ENCODE measurements around the gene TMEM38B. TPM values are rescaled to one million over a fixed set of nuclear protein-coding genes. Genes with fewer than 3 reads are reported as not detected.

Gene TMEM38B
- total RNA-seq, 1 donor from 2014 or later: 144 TPM

GRCh38 chr9:105681313-105681712 lies 13.0 kb upstream of the TMEM38B start:
- Histone ChIP-seq H3K27ac (ENCODE audit: low read depth, low read length) (no peak overlapping the region), H3K36me3 (ENCODE audit: control insufficient read depth in 3 of 3, insufficient read depth in 3 of 3, low read length in 3 of 3) (no peaks in the 10 kb centered on the region), H3K27me3 (ENCODE audit: control insufficient read depth in 3 of 3, insufficient read depth in 3 of 3, low read length in 3 of 3) (no peaks in the 10 kb centered on the region), H3K4me1 (ENCODE audit: control insufficient read depth in 3 of 3, insufficient read depth in 3 of 3, low read length in 3 of 3) (peaks cover 5 to 11% (median 9%) of the 10 kb centered on the region in 3 donors), H3K9ac (ENCODE audit: low read depth in 1 of 3, low read length in 3 of 3) (no peak overlapping the region), H3K9me3 (ENCODE audit: control insufficient read depth in 3 of 3, low read length in 3 of 3) (no peaks in the 10 kb centered on the region), H3K4me3 (ENCODE audit: low read length in 3 of 3) (no peak overlapping the region)

GRCh38 chr9:105681724-105682123 lies 12.6 kb upstream of the TMEM38B start:
- peaks cover 5 to 11% (median 9%) of the 10 kb centered on the region in 3 donors for H3K4me1 ChIP-seq (ENCODE audit: control insufficient read depth in 3 of 3, insufficient read depth in 3 of 3, low read length in 3 of 3)
- H3K4me3 ChIP-seq (ENCODE audit: low read length in 3 of 3): no peak overlapping the region
- no peaks in the 10 kb centered on the region for H3K9me3 ChIP-seq (ENCODE audit: control insufficient read depth in 3 of 3, low read length in 3 of 3)
- no peak overlapping the region for H3K9ac ChIP-seq (ENCODE audit: low read depth in 1 of 3, low read length in 3 of 3)
- no peak overlapping the region for H3K27ac ChIP-seq (ENCODE audit: low read depth, low read length)
- no peaks in the 10 kb centered on the region for H3K36me3 ChIP-seq (ENCODE audit: control insufficient read depth in 3 of 3, insufficient read depth in 3 of 3, low read length in 3 of 3)
- H3K27me3 ChIP-seq (ENCODE audit: control insufficient read depth in 3 of 3, insufficient read depth in 3 of 3, low read length in 3 of 3): no peaks in the 10 kb centered on the region

- Histone ChIP-seq H3K36me3 (ENCODE audit: control insufficient read depth in 3 of 3, insufficient read depth in 3 of 3, low read length in 3 of 3) (no peaks in the 10 kb centered on the region), H3K9ac (ENCODE audit: low read depth in 1 of 3, low read length in 3 of 3) (no peak overlapping the region), H3K9me3 (ENCODE audit: control insufficient read depth in 3 of 3, low read length in 3 of 3) (no peaks in the 10 kb centered on the region), H3K27ac (ENCODE audit: low read depth, low read length) (peak overlapping the region; percentile 78), H3K27me3 (ENCODE audit: control insufficient read depth in 3 of 3, insufficient read depth in 3 of 3, low read length in 3 of 3) (no peaks in the 10 kb centered on the region), H3K4me3 (ENCODE audit: low read length in 3 of 3) (no peak overlapping the region), H3K4me1 (ENCODE audit: control insufficient read depth in 3 of 3, insufficient read depth in 3 of 3, low read length in 3 of 3) (peaks cover 5 to 11% (median 7%) of the 10 kb centered on the region in 3 donors)
Measured at GRCh38 chr9:105683688-105684275, 10.6 kb upstream of the TMEM38B start.

GRCh38 chr9:105686936-105687335 lies 7.4 kb upstream of the TMEM38B start:
- H3K36me3 ChIP-seq (ENCODE audit: control insufficient read depth in 3 of 3, insufficient read depth in 3 of 3, low read length in 3 of 3): no peaks in the 10 kb centered on the region

GRCh38 chr9:105690742-105691141 lies 3.6 kb upstream of the TMEM38B start:
- Histone ChIP-seq H3K36me3 (ENCODE audit: control insufficient read depth in 3 of 3, insufficient read depth in 3 of 3, low read length in 3 of 3) (no peaks in the 10 kb centered on the region), H3K4me3 (ENCODE audit: low read length in 3 of 3) (no peak overlapping the region), H3K4me1 (ENCODE audit: control insufficient read depth in 3 of 3, insufficient read depth in 3 of 3, low read length in 3 of 3) (peaks cover 9 to 19% (median 16%) of the 10 kb centered on the region in 3 donors), H3K27me3 (ENCODE audit: control insufficient read depth in 3 of 3, insufficient read depth in 3 of 3, low read length in 3 of 3) (peaks cover 0 to 8% (median 0%) of the 10 kb centered on the region in 3 donors), H3K9ac (ENCODE audit: low read depth in 1 of 3, low read length in 3 of 3) (no peak overlapping the region), H3K9me3 (ENCODE audit: control insufficient read depth in 3 of 3, low read length in 3 of 3) (no peaks in the 10 kb centered on the region), H3K27ac (ENCODE audit: low read depth, low read length) (no peak overlapping the region)

More at GRCh38 chr9:105686936-105687335, 7.4 kb upstream of the TMEM38B start:
- H3K9ac ChIP-seq (ENCODE audit: low read depth in 1 of 3, low read length in 3 of 3): no peak overlapping the region
- peaks cover 8 to 19% (median 12%) of the 10 kb centered on the region in 3 donors for H3K4me1 ChIP-seq (ENCODE audit: control insufficient read depth in 3 of 3, insufficient read depth in 3 of 3, low read length in 3 of 3)
- H3K27me3 ChIP-seq (ENCODE audit: control insufficient read depth in 3 of 3, insufficient read depth in 3 of 3, low read length in 3 of 3): peaks cover 0 to 4% (median 0%) of the 10 kb centered on the region in 3 donors
- no peak overlapping the region for H3K27ac ChIP-seq (ENCODE audit: low read depth, low read length)
- no peaks in the 10 kb centered on the region for H3K9me3 ChIP-seq (ENCODE audit: control insufficient read depth in 3 of 3, low read length in 3 of 3)
- H3K4me3 ChIP-seq (ENCODE audit: low read length in 3 of 3): no peak overlapping the region

- no peaks in the 10 kb centered on the region for H3K36me3 ChIP-seq (ENCODE audit: control insufficient read depth in 3 of 3, insufficient read depth in 3 of 3, low read length in 3 of 3)
- H3K4me1 ChIP-seq (ENCODE audit: control insufficient read depth in 3 of 3, insufficient read depth in 3 of 3, low read length in 3 of 3): peaks cover 13 to 19% (median 16%) of the 10 kb centered on the region in 3 donors
- peak overlapping the region; percentile 40 to 89 (median 87) for H3K9ac ChIP-seq (ENCODE audit: low read depth in 1 of 3, low read length in 3 of 3)
- peaks cover 0 to 8% (median 0%) of the 10 kb centered on the region in 3 donors for H3K27me3 ChIP-seq (ENCODE audit: control insufficient read depth in 3 of 3, insufficient read depth in 3 of 3, low read length in 3 of 3)
- peak overlapping the region; percentile 69 to 85 (median 84) for H3K4me3 ChIP-seq (ENCODE audit: low read length in 3 of 3)
- peak overlapping the region; percentile 92 for H3K27ac ChIP-seq (ENCODE audit: low read depth, low read length)
- H3K9me3 ChIP-seq (ENCODE audit: control insufficient read depth in 3 of 3, low read length in 3 of 3): no peaks in the 10 kb centered on the region
Measured at GRCh38 chr9:105693435-105694189, 729 bp upstream of the TMEM38B start.

GRCh38 chr9:105694848-105695581 lies 674 bp downstream of the TMEM38B start:
- Histone ChIP-seq H3K9me3 (ENCODE audit: control insufficient read depth in 3 of 3, low read length in 3 of 3) (no peaks in the 10 kb centered on the region), H3K4me1 (ENCODE audit: control insufficient read depth in 3 of 3, insufficient read depth in 3 of 3, low read length in 3 of 3) (peaks cover 9 to 23% (median 9%) of the 10 kb centered on the region in 3 donors), H3K4me3 (ENCODE audit: low read length in 3 of 3) (peak overlapping the region; percentile 84 to 96 (median 85)), H3K27ac (ENCODE audit: low read depth, low read length) (peak overlapping the region; percentile 92), H3K9ac (ENCODE audit: low read depth in 1 of 3, low read length in 3 of 3) (peak overlapping the region; percentile 88 to 89 (median 89)), H3K27me3 (ENCODE audit: control insufficient read depth in 3 of 3, insufficient read depth in 3 of 3, low read length in 3 of 3) (peaks cover 0 to 8% (median 0%) of the 10 kb centered on the region in 3 donors), H3K36me3 (ENCODE audit: control insufficient read depth in 3 of 3, insufficient read depth in 3 of 3, low read length in 3 of 3) (no peaks in the 10 kb centered on the region)

- H3K4me3 ChIP-seq (ENCODE audit: low read length in 3 of 3): peak overlapping the region; percentile 63 to 96 (median 84)
- H3K9ac ChIP-seq (ENCODE audit: low read depth in 1 of 3, low read length in 3 of 3): peak overlapping the region in 2 of 3 donors; percentile 34 to 89
- H3K27me3 ChIP-seq (ENCODE audit: control insufficient read depth in 3 of 3, insufficient read depth in 3 of 3, low read length in 3 of 3): peaks cover 0 to 8% (median 0%) of the 10 kb centered on the region in 3 donors
- no peaks in the 10 kb centered on the region for H3K36me3 ChIP-seq (ENCODE audit: control insufficient read depth in 3 of 3, insufficient read depth in 3 of 3, low read length in 3 of 3)
- peaks cover 8 to 27% (median 9%) of the 10 kb centered on the region in 3 donors for H3K4me1 ChIP-seq (ENCODE audit: control insufficient read depth in 3 of 3, insufficient read depth in 3 of 3, low read length in 3 of 3)
- no peaks in the 10 kb centered on the region for H3K9me3 ChIP-seq (ENCODE audit: control insufficient read depth in 3 of 3, low read length in 3 of 3)
- H3K27ac ChIP-seq (ENCODE audit: low read depth, low read length): peak overlapping the region; percentile 92
Measured at GRCh38 chr9:105696219-105696793, 2.0 kb downstream of the TMEM38B start.

GRCh38 chr9:105697871-105698270 lies 3.5 kb downstream of the TMEM38B start:
- no peak overlapping the region for H3K4me3 ChIP-seq (ENCODE audit: low read length in 3 of 3)
- H3K9me3 ChIP-seq (ENCODE audit: control insufficient read depth in 3 of 3, low read length in 3 of 3): no peaks in the 10 kb centered on the region
- H3K4me1 ChIP-seq (ENCODE audit: control insufficient read depth in 3 of 3, insufficient read depth in 3 of 3, low read length in 3 of 3): peaks cover 8 to 27% (median 13%) of the 10 kb centered on the region in 3 donors
- no peaks in the 10 kb centered on the region for H3K36me3 ChIP-seq (ENCODE audit: control insufficient read depth in 3 of 3, insufficient read depth in 3 of 3, low read length in 3 of 3)
- H3K27me3 ChIP-seq (ENCODE audit: control insufficient read depth in 3 of 3, insufficient read depth in 3 of 3, low read length in 3 of 3): peaks cover 0 to 3% (median 0%) of the 10 kb centered on the region in 3 donors
- peak overlapping the region; percentile 19 for H3K27ac ChIP-seq (ENCODE audit: low read depth, low read length)
- H3K9ac ChIP-seq (ENCODE audit: low read depth in 1 of 3, low read length in 3 of 3): no peak overlapping the region

All from skeletal muscle tissue (tissue), 4 donors.